Progenitor cell of endocrine pancreas (in vitro differentiated cells): ENCODE results near the gene EXD1. TPM values are rescaled to one million over a fixed set of nuclear protein-coding genes. Genes with fewer than 3 reads are reported as not detected.

Source experiments
- DNase-seq: peaks from one replicate; pipeline ENCODE4 v3.0.0; 2021; ENCODE audit warnings: low spot score; ENCODE audit not compliant: unreplicated experiment
- H3K27ac Mint-ChIP-seq: 2 replicates; pipeline ENCODE4 v1.8.0; 2021; ENCODE audit warnings: mild to moderate bottlenecking, moderate library complexity, mixed read lengths
- H3K27me3 Mint-ChIP-seq: 2 replicates; pipeline ENCODE4 v1.8.0; 2021; ENCODE audit warnings: mixed read lengths
- H3K36me3 Mint-ChIP-seq: 2 replicates; pipeline ENCODE4 v1.8.0; 2022; ENCODE audit warnings: mixed read lengths; ENCODE audit not compliant: insufficient read depth
- H3K4me1 Mint-ChIP-seq: 2 replicates; pipeline ENCODE4 v1.8.0; 2021; ENCODE audit warnings: low read depth, mixed read lengths
- H3K4me3 Mint-ChIP-seq: 2 replicates; pipeline ENCODE4 v1.8.0; 2021; ENCODE audit warnings: low read depth, mild to moderate bottlenecking, moderate library complexity, mixed read lengths
- H3K9me3 Mint-ChIP-seq: 2 replicates; pipeline ENCODE4 v1.8.0; 2021; ENCODE audit warnings: low read depth, mixed read lengths
- total RNA-seq: library from RNA; stranded (reverse); gene quantifications from 2 replicates; pipeline ENCODE4 v1.2.1, GENCODE V29; 2021
- TF ChIP-seq, protein P1 (sequence below): fragments of 200-600 bp; sonication (generic); IDR thresholded peaks from one replicate; pipeline ENCODE4 v1.5.0; 2021; ENCODE audit warnings: antibody characterized with exemption, mild to moderate bottlenecking; ENCODE audit not compliant: unreplicated experiment

The EXD1 gene
- total RNA-seq, 1 donor from 2014 or later: not detected

DNA sequence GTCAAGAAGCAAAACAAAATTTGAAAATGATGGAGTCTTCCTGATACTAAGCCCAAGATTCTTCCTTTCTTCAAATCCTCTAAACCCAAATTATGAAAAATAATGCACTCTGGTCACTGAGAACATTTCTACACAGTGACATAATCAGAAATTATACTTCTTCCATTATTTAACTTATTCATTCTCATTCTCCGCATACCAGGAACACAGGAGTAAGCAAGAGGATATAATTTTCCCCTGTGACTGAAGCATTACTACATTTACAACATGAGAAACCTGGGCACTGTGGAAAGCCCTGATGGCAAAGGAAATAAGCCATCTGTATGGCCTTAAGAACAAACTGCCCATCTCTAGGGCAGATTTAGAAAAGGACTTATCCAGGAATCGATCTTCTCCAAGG, 47.0 kb downstream of the EXD1 start:
- H3K36me3 Mint-ChIP-seq: no peaks in the 10 kb centered on the region
- no peak overlapping the region for H3K27ac Mint-ChIP-seq
- H3K27me3 Mint-ChIP-seq: peaks cover 6% of the 10 kb centered on the region
- DNase-seq: no peak
- H3K4me1 Mint-ChIP-seq: no peaks in the 10 kb centered on the region
- H3K4me3 Mint-ChIP-seq: no peak overlapping the region
- no peaks in the 10 kb centered on the region for H3K9me3 Mint-ChIP-seq
- TF ChIP-seq, protein P1, sequence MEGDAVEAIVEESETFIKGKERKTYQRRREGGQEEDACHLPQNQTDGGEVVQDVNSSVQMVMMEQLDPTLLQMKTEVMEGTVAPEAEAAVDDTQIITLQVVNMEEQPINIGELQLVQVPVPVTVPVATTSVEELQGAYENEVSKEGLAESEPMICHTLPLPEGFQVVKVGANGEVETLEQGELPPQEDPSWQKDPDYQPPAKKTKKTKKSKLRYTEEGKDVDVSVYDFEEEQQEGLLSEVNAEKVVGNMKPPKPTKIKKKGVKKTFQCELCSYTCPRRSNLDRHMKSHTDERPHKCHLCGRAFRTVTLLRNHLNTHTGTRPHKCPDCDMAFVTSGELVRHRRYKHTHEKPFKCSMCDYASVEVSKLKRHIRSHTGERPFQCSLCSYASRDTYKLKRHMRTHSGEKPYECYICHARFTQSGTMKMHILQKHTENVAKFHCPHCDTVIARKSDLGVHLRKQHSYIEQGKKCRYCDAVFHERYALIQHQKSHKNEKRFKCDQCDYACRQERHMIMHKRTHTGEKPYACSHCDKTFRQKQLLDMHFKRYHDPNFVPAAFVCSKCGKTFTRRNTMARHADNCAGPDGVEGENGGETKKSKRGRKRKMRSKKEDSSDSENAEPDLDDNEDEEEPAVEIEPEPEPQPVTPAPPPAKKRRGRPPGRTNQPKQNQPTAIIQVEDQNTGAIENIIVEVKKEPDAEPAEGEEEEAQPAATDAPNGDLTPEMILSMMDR: no peak

DNA sequence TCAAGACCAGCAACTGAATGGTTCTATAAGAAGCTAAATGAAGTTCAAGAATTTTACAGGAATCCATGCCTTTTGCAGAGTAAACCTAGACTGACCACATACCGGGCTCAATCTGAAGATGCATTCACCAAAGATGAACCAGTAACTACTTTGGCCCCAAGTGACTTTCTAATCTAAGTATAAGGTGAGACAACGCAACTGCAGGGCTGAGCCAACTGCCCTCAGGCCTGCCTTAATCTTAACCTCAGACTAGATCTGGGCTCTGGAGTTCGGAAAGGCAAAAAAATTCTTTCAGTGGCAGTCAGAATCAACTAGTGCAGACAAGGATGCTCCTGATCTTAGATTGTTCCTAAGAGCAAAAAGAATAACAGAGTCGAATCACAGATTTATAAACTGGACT, 48.3 kb downstream of the EXD1 start:
- DNase-seq: no peak
- H3K9me3 Mint-ChIP-seq: no peaks in the 10 kb centered on the region
- no peaks in the 10 kb centered on the region for H3K4me1 Mint-ChIP-seq
- H3K36me3 Mint-ChIP-seq: no peaks in the 10 kb centered on the region
- peaks cover 6% of the 10 kb centered on the region for H3K27me3 Mint-ChIP-seq
- TF ChIP-seq, protein P1: no peak
- H3K27ac Mint-ChIP-seq: no peak overlapping the region
- no peak overlapping the region for H3K4me3 Mint-ChIP-seq

DNA sequence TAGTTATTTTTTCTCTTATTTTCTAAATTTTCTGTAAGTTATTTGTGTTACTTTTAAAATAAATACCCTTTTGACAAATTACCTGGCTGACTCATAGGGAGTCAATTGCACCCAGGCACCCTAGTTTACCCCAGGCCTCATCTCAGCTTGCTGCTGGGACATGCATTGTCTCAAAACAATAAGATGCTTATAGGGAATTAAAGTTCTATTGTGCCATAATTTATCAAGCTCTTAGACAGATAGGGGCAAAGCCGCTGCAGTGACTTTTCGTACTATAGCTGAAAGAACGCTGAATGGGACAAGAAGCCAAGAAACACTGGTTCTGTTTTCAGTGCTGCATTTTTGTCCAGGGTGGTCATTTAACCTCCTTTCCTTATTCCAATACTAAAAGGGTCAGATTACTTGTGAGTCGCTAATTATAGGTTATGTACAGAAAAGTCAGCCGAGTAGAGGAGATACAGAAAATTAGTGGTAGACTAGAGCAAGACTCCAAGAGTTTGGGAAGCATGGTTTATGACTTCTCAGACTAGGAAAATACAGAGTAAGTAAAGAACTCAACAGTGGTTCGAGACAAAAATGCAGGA, 50.3 kb downstream of the EXD1 start:
- no peak for DNase-seq
- Mint-ChIP-seq H3K27ac (no peak overlapping the region), H3K36me3 (no peaks in the 10 kb centered on the region), H3K4me1 (no peaks in the 10 kb centered on the region), H3K27me3 (peaks cover 6% of the 10 kb centered on the region), H3K4me3 (no peak overlapping the region), H3K9me3 (no peaks in the 10 kb centered on the region)
- TF ChIP-seq, protein P1: no peak

DNA sequence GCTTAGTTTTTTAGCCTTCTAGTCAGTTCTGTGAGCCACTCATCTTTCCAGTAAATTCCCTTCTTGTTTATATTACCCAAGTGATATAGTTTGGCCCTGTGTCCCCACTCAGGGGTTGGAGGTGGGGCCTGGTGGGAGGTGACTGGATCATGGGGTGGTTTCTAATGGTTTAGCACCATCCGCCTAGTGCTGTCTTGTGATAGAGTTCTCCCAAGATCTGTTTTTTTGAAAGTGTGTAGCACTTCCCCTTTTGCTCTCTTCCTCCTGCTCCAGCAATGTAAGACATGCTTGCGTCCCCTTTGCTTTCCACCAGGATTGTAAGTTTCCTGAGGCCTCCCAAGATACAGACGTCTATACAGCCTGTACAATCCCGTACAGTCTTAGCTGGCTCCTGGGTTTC, 60.8 kb downstream of the EXD1 start:
- Mint-ChIP-seq H3K4me1 (no peaks in the 10 kb centered on the region), H3K9me3 (no peaks in the 10 kb centered on the region), H3K36me3 (no peaks in the 10 kb centered on the region), H3K27me3 (no peaks in the 10 kb centered on the region), H3K4me3 (no peak overlapping the region), H3K27ac (no peak overlapping the region)
- TF ChIP-seq, protein P1: no peak
- DNase-seq: no peak

DNA sequence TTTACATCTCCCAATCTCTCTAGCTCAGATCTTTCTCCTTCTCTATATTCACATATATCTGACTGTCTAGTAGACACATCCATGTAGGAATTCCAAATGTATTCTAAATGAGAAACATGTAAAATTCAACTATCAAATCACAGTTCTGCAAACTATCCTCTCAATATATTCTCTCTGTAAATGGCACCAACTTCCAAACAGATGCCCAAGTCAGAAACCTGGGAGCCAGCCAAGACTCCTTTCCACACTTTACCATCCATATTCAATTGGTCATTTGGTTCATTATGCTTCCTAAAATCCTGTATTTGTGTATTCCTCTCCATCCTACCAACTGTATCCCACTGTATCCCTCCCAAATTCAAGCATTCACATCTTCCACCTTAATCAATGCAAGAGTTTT, 61.5 kb downstream of the EXD1 start:
- TF ChIP-seq, protein P1: no peak
- H3K36me3 Mint-ChIP-seq: no peaks in the 10 kb centered on the region
- no peaks in the 10 kb centered on the region for H3K27me3 Mint-ChIP-seq
- DNase-seq: no peak
- no peaks in the 10 kb centered on the region for H3K4me1 Mint-ChIP-seq
- no peaks in the 10 kb centered on the region for H3K9me3 Mint-ChIP-seq
- H3K27ac Mint-ChIP-seq: no peak overlapping the region
- no peak overlapping the region for H3K4me3 Mint-ChIP-seq
